ENCODE results near the gene MAPK12.

MAPK12 gene

DNA sequence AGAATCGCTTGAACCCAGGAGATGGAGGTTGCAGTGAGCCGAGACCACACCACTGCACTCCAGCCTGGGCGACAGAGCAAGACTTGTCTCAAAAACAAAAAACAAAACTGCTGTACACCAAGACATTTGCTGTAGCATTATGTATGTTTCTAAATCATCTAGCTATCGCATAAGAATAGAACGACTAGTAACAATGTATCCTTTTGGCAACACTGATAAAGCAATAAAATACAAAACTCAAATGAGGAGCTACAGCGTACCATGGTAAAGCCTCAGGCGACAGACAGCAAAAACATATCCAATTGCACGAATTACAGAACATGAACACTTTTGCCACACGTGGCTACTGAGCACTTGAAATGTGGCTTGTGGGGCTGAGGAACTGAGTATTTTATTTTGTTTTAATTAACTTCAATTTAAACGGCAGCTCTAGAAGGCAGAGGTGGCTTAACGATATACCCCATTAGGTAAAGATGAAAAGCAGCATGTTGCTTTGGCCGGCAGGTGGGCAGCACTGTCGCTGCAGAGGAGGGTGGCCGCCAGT lies 19.0 kb downstream of the MAPK12 start:
- DNase-seq (ENCODE audit: low read depth), result no peak
- H3K4me3 ChIP-seq (ENCODE audit: control insufficient read depth, low read depth, low read length), result peak overlapping the region; percentile 80
- TF ChIP-seq, protein P1, sequence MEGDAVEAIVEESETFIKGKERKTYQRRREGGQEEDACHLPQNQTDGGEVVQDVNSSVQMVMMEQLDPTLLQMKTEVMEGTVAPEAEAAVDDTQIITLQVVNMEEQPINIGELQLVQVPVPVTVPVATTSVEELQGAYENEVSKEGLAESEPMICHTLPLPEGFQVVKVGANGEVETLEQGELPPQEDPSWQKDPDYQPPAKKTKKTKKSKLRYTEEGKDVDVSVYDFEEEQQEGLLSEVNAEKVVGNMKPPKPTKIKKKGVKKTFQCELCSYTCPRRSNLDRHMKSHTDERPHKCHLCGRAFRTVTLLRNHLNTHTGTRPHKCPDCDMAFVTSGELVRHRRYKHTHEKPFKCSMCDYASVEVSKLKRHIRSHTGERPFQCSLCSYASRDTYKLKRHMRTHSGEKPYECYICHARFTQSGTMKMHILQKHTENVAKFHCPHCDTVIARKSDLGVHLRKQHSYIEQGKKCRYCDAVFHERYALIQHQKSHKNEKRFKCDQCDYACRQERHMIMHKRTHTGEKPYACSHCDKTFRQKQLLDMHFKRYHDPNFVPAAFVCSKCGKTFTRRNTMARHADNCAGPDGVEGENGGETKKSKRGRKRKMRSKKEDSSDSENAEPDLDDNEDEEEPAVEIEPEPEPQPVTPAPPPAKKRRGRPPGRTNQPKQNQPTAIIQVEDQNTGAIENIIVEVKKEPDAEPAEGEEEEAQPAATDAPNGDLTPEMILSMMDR (IDR thresholded peaks at IDR 0.05; ENCODE audit: control insufficient read depth, insufficient read depth, low read depth, low read length, missing control alignments), result no peak

DNA sequence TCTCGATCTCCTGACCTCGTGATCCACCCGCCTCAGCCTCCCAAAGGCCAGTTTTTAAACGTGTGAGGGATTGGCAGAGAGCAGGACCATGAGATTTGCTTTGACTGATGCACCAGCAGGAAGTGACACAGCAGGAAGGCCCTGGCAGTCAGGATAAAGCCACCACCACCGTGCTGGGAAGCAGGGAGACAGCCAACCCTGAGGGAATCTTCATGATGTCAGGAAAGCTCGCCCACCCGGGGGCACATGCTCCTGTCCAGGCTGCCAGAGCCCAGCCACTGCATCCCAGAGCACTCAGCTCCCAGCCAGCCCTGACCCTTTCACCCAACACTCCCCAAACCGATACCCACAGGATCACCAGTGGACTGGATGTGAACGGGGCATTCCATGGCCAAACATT lies 22.7 kb downstream of the MAPK12 start:
- TF ChIP-seq, protein P1 (IDR thresholded peaks at IDR 0.05; ENCODE audit: control insufficient read depth, insufficient read depth, low read depth, low read length, missing control alignments), result no peak
- DNase-seq (ENCODE audit: low read depth), result no peak
- no peak overlapping the region for H3K4me3 ChIP-seq (ENCODE audit: control insufficient read depth, low read depth, low read length)

DNA sequence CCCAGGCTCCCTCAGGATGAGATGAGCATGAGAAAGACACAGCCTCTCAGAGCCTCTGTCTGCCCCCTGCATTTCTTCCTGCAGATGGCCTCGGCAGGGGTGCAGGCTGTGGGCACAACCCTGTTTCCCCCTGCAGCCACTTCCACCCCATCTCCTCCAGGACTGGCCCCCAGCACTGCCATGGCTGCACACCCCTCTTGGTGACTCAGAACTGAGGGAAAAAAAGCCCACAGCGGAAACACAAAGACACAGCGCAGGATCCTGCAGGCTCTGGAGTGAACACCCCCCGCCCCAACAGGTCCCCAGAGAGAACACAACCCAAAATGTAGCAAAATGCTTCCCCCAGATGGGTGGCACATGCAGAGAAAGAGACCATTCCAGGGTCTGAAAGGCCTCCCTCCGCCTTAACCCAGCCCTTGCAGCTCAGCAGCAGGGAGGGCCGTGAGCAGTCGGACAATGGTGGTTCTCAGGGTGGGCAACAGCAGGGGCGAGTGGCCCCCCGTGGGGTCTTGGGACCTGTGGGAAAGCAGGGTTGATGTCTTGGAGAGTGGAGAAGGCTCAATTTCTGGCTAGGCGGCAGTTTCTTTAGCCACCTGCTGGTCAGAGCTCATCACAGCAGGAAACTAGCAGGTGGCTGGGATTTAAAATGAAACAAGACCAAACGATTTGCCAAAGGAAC lies 24.6 kb downstream of the MAPK12 start:
- H3K4me3 ChIP-seq (ENCODE audit: control insufficient read depth, low read depth, low read length), result no peak overlapping the region
- TF ChIP-seq, protein P1 (IDR thresholded peaks at IDR 0.05; ENCODE audit: control insufficient read depth, insufficient read depth, low read depth, low read length, missing control alignments), result peak; percentile 49
- DNase-seq (ENCODE audit: low read depth), result no peak

DNA sequence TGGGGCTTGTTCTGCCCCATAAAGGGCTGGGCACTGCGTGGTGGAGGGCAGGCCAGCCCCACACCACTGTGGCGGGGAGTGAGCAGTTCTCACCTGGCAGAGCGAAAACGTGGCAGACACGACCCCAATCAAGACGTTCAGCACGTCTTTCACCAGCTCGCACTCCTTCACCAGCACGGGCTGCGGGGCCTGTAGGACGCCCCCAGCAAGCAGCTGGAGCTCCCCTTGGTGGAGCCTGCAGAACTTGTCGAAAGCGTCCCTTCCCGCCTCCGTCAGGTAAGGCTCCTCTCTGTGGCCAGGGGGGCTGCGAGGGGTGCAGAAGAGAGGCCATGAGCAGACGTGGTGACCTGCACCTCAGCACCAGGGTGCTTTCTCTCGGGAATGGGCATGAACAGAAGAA lies 28.3 kb downstream of the MAPK12 start:
- no peak for DNase-seq (ENCODE audit: low read depth)
- TF ChIP-seq, protein P1 (IDR thresholded peaks at IDR 0.05; ENCODE audit: control insufficient read depth, insufficient read depth, low read depth, low read length, missing control alignments), result no peak

DNA sequence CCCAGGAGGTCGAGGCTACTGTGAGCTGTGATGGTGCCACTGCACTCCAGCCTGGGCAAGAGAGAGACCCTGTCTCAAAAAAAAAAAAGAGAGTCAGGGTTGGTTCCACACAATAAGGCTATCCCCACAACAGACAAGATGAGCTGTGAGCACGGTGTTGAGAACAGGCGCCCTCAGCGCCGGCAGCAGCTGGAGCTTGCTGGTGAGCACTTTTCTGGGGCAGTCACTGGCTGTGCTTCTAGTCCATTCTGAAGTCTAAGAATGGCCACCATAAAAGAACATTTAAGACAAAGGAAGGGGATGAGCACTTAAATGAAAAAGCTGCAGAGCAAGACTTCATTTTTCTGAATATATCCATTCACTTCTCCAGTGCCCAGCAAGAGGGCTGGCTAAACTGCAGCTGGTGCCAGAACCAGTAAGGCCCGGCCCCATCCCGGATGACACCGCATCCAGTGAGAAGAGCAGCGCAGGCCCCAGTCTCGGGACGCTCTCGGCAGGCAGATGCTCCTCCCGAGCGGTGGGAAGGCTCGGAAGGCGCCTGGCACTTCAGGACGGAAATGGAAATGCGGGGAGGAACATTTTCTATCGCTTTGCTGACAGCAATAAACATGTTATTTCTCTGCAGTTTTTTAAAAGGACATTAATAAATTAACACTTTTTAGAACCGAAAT lies 28.9 kb downstream of the MAPK12 start:
- H3K4me3 ChIP-seq (ENCODE audit: control insufficient read depth, low read depth, low read length), result no peak overlapping the region

More for the DNA sequence above, 28.3 kb downstream of the MAPK12 start:
- H3K4me3 ChIP-seq (ENCODE audit: control insufficient read depth, low read depth, low read length), result no peak overlapping the region

DNA sequence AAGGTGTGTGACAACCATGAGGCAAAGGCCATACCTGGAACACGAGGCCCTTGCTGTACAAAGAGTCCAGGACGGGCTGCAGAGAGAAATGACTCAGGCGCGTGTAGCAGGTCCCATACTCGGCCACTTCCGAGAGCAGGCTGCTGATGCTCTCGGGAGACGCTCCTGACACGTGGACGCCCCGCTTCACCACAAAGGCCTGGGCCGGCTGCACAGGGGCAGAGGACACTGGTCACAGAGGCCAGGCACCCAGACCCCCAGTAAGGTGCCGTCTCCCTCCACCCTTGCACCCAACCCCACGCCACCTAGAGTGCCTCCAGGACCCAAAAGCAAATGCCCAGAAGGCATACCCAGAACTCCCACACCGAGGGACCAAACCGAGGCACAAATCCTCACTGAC lies 32.1 kb downstream of the MAPK12 start:
- TF ChIP-seq, protein P1 (IDR thresholded peaks at IDR 0.05; ENCODE audit: control insufficient read depth, insufficient read depth, low read depth, low read length, missing control alignments), result no peak
- no peak overlapping the region for H3K4me3 ChIP-seq (ENCODE audit: control insufficient read depth, low read depth, low read length)
- no peak for DNase-seq (ENCODE audit: low read depth)

More for the DNA sequence above, 28.9 kb downstream of the MAPK12 start:
- DNase-seq (ENCODE audit: low read depth), result no peak
- TF ChIP-seq, protein P1 (IDR thresholded peaks at IDR 0.05; ENCODE audit: control insufficient read depth, insufficient read depth, low read depth, low read length, missing control alignments), result no peak
